IMR-90 (cell line): ENCODE measurements around the gene GAGE12J.
"Not testable (repeated sequence)": the region's sequence is repeated elsewhere in the genome, so short reads cannot be mapped to it uniquely, and the experiment has no call there.

Experiments
- BHLHE40 ChIP-seq: fragments of 150-350 bp; IDR thresholded peaks from 2 replicates; pipeline ENCODE4 v1.6.1; 2016; ENCODE audit warnings: mild to moderate bottlenecking, low read depth, low read length
- CEBPB ChIP-seq: IDR thresholded peaks from 2 replicates; pipeline ENCODE4 v1.6.1; 2012; ENCODE audit warnings: low read depth, low read length, improper control_type of control experiment
- CHD1 ChIP-seq: IDR thresholded peaks from 2 replicates; pipeline ENCODE4 v1.6.1; 2012; ENCODE audit warnings: low read depth, low read length, improper control_type of control experiment
- FOS ChIP-seq: fragments of 150-350 bp; IDR thresholded peaks from 2 replicates; pipeline ENCODE4 v1.6.1; 2016; ENCODE audit warnings: low read depth, low read length
- MAFK ChIP-seq: IDR thresholded peaks from 2 replicates; pipeline ENCODE4 v1.6.1; 2012; ENCODE audit warnings: low read depth, low read length, improper control_type of control experiment
- MAZ ChIP-seq: IDR thresholded peaks from 2 replicates; pipeline ENCODE4 v1.6.1; 2012; ENCODE audit warnings: low read depth, mild to moderate bottlenecking, low read length, improper control_type of control experiment, moderate library complexity, borderline replicate concordance
- MXI1 ChIP-seq: IDR thresholded peaks from 2 replicates; pipeline ENCODE4 v1.6.1; 2012; ENCODE audit warnings: low read depth, mild to moderate bottlenecking, low read length, moderate library complexity, borderline replicate concordance
- POLR2A ChIP-seq: IDR thresholded peaks from 2 replicates; pipeline ENCODE4 v1.6.1; 2012; ENCODE audit warnings: mild to moderate bottlenecking, low read depth, low read length
- RAD21 ChIP-seq: IDR thresholded peaks from 2 replicates; pipeline ENCODE4 v1.6.1; 2012; ENCODE audit warnings: low read length, improper control_type of control experiment
- RCOR1 ChIP-seq: IDR thresholded peaks from 2 replicates; pipeline ENCODE4 v1.6.1; 2012; ENCODE audit warnings: mild to moderate bottlenecking, low read length, improper control_type of control experiment; ENCODE audit not compliant: insufficient replicate concordance
- RFX5 ChIP-seq: IDR thresholded peaks from 2 replicates; pipeline ENCODE4 v1.8.0; 2012; ENCODE audit warnings: low read depth, mild to moderate bottlenecking, low read length, moderate library complexity
- SMC3 ChIP-seq: fragments of 150-350 bp; IDR thresholded peaks from 2 replicates; pipeline ENCODE4 v1.6.1; 2016; ENCODE audit warnings: low read depth, mild to moderate bottlenecking, antibody characterized with exemption, low read length, moderate library complexity
- TF ChIP-seq, protein P1 (sequence below): conservative IDR thresholded peaks from 2 replicates; pipeline ENCODE4 v1.5.1; 2012; ENCODE audit warnings: mild to moderate bottlenecking, low read depth, low read length, improper control_type of control experiment
- TF ChIP-seq, protein P2 (sequence below): fragments of 150-350 bp; IDR thresholded peaks from 2 replicates; pipeline ENCODE4 v1.6.1; 2017; ENCODE audit warnings: mild to moderate bottlenecking, antibody characterized with exemption, low read length, low read depth

DNA sequence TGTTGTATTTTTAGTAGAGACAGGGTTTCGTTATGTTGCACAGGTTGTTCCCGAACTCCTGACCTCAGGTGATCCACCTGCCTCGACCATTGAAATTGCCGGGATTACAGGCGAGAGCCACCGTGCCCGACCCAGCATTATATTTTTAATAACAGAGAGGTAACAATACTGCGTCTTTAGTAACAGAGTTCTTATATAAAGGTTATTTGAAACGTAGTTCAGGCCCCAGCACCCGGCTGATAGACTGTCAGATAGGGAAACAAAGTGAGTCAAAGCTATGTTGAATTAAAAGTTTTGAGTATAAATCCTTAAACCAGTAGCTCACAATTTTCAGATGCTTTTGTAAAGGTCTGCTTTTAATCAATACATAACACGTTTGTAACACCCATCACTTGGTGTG is 24.3 kb downstream of the GAGE12J start:
- TF ChIP-seq, protein P1, sequence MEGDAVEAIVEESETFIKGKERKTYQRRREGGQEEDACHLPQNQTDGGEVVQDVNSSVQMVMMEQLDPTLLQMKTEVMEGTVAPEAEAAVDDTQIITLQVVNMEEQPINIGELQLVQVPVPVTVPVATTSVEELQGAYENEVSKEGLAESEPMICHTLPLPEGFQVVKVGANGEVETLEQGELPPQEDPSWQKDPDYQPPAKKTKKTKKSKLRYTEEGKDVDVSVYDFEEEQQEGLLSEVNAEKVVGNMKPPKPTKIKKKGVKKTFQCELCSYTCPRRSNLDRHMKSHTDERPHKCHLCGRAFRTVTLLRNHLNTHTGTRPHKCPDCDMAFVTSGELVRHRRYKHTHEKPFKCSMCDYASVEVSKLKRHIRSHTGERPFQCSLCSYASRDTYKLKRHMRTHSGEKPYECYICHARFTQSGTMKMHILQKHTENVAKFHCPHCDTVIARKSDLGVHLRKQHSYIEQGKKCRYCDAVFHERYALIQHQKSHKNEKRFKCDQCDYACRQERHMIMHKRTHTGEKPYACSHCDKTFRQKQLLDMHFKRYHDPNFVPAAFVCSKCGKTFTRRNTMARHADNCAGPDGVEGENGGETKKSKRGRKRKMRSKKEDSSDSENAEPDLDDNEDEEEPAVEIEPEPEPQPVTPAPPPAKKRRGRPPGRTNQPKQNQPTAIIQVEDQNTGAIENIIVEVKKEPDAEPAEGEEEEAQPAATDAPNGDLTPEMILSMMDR, result not testable (repeated sequence)
- not testable (repeated sequence) for TF ChIP-seq MAFK, POLR2A, MXI1, RCOR1, CEBPB, BHLHE40, SMC3, RFX5, RAD21, MAZ, FOS, CHD1
- TF ChIP-seq, protein P2, sequence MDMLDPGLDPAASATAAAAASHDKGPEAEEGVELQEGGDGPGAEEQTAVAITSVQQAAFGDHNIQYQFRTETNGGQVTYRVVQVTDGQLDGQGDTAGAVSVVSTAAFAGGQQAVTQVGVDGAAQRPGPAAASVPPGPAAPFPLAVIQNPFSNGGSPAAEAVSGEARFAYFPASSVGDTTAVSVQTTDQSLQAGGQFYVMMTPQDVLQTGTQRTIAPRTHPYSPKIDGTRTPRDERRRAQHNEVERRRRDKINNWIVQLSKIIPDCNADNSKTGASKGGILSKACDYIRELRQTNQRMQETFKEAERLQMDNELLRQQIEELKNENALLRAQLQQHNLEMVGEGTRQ, result not testable (repeated sequence)
